Kidney epithelial cell (primary cell): Measurements from ENCODE around the gene CHL1. TPM values are rescaled to one million over a fixed set of nuclear protein-coding genes. Genes with fewer than 3 reads are reported as not detected.

ENCODE experiments used
- DNase-seq: peaks from one replicate; pipeline ENCODE4 v3.0.0-alpha.2; 2010; ENCODE audit warnings: low read depth
- H3K27me3 ChIP-seq: 2 replicates; pipeline ENCODE4 v1.6.0; 2011; ENCODE audit warnings: low read length; ENCODE audit not compliant: control insufficient read depth, insufficient read depth
- H3K36me3 ChIP-seq: 2 replicates; pipeline ENCODE4 v1.5.1; 2011; ENCODE audit warnings: low read length; ENCODE audit not compliant: control insufficient read depth, insufficient read depth
- H3K4me3 ChIP-seq: 2 replicates; pipeline ENCODE4 v1.5.1; 2011; ENCODE audit warnings: low read depth, mild to moderate bottlenecking, control low read depth, low read length
- total RNA-seq: library from RNA; depleted of rRNA; stranded (reverse); fragments of >200 nt; gene quantifications from 2 replicates; pipeline ENCODE4 v1.2.3, GENCODE V29; 2015
- TF ChIP-seq, protein P1 (sequence below): IDR thresholded peaks from 2 replicates; pipeline ENCODE4 v1.5.1; 2011; ENCODE audit warnings: mild to moderate bottlenecking, moderate library complexity, low read length, control low read depth, inconsistent platforms; ENCODE audit not compliant: insufficient read depth, poor library complexity, severe bottlenecking

CHL1 gene
- total RNA-seq, 1 donor from 2014 or later, result 0.33 TPM

DNA sequence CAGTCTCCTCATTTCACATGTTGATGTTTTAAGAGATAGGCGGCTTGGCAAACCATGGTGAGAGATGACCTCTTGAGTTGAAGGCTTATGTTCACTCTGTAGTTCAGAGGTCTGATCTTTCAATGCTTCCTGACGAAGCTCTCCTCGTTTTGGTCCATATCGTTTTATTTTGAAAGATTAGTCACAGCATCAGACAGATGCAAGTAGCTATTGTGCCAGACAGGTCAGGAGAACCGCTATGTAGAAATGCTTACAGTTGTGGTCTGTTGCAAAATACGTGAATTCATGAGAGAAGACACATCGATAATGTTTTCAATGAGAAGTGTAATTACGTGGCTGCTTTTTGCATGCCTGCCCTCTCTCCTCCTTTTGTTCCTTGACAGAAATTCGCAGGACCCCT, 47.5 kb downstream of the CHL1 start:
- no peaks in the 10 kb centered on the region for H3K36me3 ChIP-seq
- no peaks in the 10 kb centered on the region for H3K27me3 ChIP-seq
- TF ChIP-seq, protein P1, sequence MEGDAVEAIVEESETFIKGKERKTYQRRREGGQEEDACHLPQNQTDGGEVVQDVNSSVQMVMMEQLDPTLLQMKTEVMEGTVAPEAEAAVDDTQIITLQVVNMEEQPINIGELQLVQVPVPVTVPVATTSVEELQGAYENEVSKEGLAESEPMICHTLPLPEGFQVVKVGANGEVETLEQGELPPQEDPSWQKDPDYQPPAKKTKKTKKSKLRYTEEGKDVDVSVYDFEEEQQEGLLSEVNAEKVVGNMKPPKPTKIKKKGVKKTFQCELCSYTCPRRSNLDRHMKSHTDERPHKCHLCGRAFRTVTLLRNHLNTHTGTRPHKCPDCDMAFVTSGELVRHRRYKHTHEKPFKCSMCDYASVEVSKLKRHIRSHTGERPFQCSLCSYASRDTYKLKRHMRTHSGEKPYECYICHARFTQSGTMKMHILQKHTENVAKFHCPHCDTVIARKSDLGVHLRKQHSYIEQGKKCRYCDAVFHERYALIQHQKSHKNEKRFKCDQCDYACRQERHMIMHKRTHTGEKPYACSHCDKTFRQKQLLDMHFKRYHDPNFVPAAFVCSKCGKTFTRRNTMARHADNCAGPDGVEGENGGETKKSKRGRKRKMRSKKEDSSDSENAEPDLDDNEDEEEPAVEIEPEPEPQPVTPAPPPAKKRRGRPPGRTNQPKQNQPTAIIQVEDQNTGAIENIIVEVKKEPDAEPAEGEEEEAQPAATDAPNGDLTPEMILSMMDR, result no peak
- no peak overlapping the region for H3K4me3 ChIP-seq
- no peak for DNase-seq

- TF ChIP-seq, protein P1, result no peak
- no peaks in the 10 kb centered on the region for H3K27me3 ChIP-seq
- DNase-seq, result no peak
These were observed 51.4 kb downstream of the CHL1 start for GRCh38 chr3:247916-248315.

DNA sequence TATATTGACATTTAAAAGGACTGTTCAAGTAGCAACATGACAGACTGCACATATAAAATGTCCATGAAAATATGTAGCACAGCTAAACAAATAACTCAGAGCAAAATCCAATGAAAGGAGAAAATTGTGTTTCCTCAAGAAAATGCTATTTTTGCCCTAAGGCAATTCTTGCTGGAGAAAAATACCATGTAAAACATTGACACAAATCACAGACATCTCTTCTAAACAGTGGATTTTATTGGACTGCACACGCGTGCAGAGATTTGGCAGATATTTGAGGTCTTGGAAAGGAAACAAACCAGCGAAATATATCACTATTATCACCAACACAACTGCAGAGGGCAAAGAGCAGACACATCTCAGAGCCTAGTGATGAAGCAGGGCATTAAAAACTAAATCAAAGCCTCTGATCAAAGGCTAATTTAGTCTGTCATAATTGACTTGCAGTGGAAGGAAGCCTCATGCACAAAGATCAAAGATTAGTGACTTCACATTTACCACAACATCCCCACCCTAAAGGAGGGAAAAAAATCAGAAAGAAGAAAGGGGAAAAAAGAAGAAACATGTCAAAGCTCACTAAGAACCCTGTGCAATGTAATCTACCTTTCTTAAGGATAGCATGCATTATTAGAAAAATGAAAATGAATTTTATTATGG, 52.4 kb downstream of the CHL1 start:
- Histone ChIP-seq H3K4me3 (no peak overlapping the region), H3K36me3 (no peaks in the 10 kb centered on the region), H3K27me3 (no peaks in the 10 kb centered on the region)
- TF ChIP-seq, protein P1, result no peak
- no peak for DNase-seq

More at GRCh38 chr3:247916-248315, 51.4 kb downstream of the CHL1 start:
- H3K36me3 ChIP-seq, result no peaks in the 10 kb centered on the region
- H3K4me3 ChIP-seq, result no peak overlapping the region

- no peak for DNase-seq
- Histone ChIP-seq H3K27me3 (no peaks in the 10 kb centered on the region), H3K36me3 (no peaks in the 10 kb centered on the region), H3K4me3 (no peak overlapping the region)
- TF ChIP-seq, protein P1, result no peak
These were observed 53.2 kb downstream of the CHL1 start for GRCh38 chr3:249587-250262.

- Histone ChIP-seq H3K27me3 (no peaks in the 10 kb centered on the region), H3K4me3 (no peak overlapping the region), H3K36me3 (no peaks in the 10 kb centered on the region)
- TF ChIP-seq, protein P1, result no peak
- no peak for DNase-seq
These were observed 59.9 kb downstream of the CHL1 start for GRCh38 chr3:256501-256900.
